ENCODE measurements around the gene CA10. TPM values are rescaled to one million over a fixed set of nuclear protein-coding genes. Genes with fewer than 3 reads are reported as not detected.

Gene CA10
- polyA plus RNA-seq, 6 donors from 2014 or later, result not detected

GRCh38 chr17:51685287-51685909 lies 473.1 kb downstream of the CA10 start:
- H3K4me1 Mint-ChIP-seq, result no peaks in the 10 kb centered on the region
- DNase-seq (no peak), ATAC-seq (ENCODE audit: low read depth in 2 of 2) (no peak)
- no peak overlapping the region for H3K27ac Mint-ChIP-seq
- peaks cover 0 to 8% (median 4%) of the 10 kb centered on the region in 3 donors for H3K27me3 Mint-ChIP-seq
- H3K9me3 Mint-ChIP-seq, result peaks cover 0 to 7% (median 3%) of the 10 kb centered on the region in 7 donors
- no peak overlapping the region for H3K4me3 Mint-ChIP-seq
- H3K36me3 Mint-ChIP-seq, result no peaks in the 10 kb centered on the region

DNA sequence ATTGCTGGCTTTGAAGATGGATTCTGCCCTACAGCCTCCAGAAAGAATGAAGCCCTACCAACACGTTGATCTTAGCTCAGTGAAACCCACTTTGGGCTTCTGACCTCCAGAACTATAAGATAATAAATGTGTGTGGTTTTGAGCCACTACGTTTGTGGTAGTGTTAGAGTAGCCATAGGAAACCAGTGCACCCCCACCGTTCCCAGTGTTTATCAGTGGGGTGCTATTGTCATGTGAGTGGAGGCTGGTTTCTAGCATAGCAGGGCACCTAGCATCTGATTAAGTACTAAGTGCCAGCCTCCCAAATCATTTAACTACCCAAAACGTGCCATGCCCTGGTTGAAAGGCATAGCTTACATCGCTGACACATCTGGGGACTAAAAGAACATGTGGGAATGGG lies 474.3 kb downstream of the CA10 start:
- Mint-ChIP-seq H3K27ac (no peak overlapping the region), H3K27me3 (peaks cover 0 to 8% (median 4%) of the 10 kb centered on the region in 3 donors), H3K4me1 (no peaks in the 10 kb centered on the region), H3K36me3 (no peaks in the 10 kb centered on the region), H3K4me3 (no peak overlapping the region), H3K9me3 (peaks cover 0 to 9% (median 0%) of the 10 kb centered on the region in 7 donors)
- no peak for ATAC-seq (ENCODE audit: low read depth in 2 of 2)
- DNase-seq, result no peak

GRCh38 chr17:51683291-51683690 lies 475.2 kb downstream of the CA10 start:
- peaks cover 0 to 8% (median 4%) of the 10 kb centered on the region in 3 donors for H3K27me3 Mint-ChIP-seq
- no peak overlapping the region for H3K4me3 Mint-ChIP-seq
- ATAC-seq (ENCODE audit: low read depth in 2 of 2) (no peak), DNase-seq (no peak)
- no peaks in the 10 kb centered on the region for H3K4me1 Mint-ChIP-seq
- H3K27ac Mint-ChIP-seq, result no peak overlapping the region
- H3K9me3 Mint-ChIP-seq, result peaks cover 0 to 9% (median 0%) of the 10 kb centered on the region in 7 donors
- no peaks in the 10 kb centered on the region for H3K36me3 Mint-ChIP-seq

GRCh38 chr17:51682115-51682514 lies 476.4 kb downstream of the CA10 start:
- no peaks in the 10 kb centered on the region for H3K4me1 Mint-ChIP-seq
- peaks cover 0 to 9% (median 4%) of the 10 kb centered on the region in 7 donors for H3K9me3 Mint-ChIP-seq
- no peak for ATAC-seq (ENCODE audit: low read depth in 2 of 2)
- no peak for DNase-seq
- peaks cover 0 to 8% (median 4%) of the 10 kb centered on the region in 3 donors for H3K27me3 Mint-ChIP-seq
- no peak overlapping the region for H3K27ac Mint-ChIP-seq
- no peak overlapping the region for H3K4me3 Mint-ChIP-seq
- no peaks in the 10 kb centered on the region for H3K36me3 Mint-ChIP-seq

- Mint-ChIP-seq H3K9me3 (peaks cover 2 to 12% (median 4%) of the 10 kb centered on the region in 7 donors), H3K27ac (no peak overlapping the region), H3K4me1 (no peaks in the 10 kb centered on the region), H3K36me3 (no peaks in the 10 kb centered on the region), H3K4me3 (no peak overlapping the region), H3K27me3 (peaks cover 4 to 14% (median 10%) of the 10 kb centered on the region in 3 donors)
- DNase-seq, result no peak
- ATAC-seq (ENCODE audit: low read depth in 2 of 2), result no peak
Observed at GRCh38 chr17:51677875-51678274, 480.6 kb downstream of the CA10 start.

DNA sequence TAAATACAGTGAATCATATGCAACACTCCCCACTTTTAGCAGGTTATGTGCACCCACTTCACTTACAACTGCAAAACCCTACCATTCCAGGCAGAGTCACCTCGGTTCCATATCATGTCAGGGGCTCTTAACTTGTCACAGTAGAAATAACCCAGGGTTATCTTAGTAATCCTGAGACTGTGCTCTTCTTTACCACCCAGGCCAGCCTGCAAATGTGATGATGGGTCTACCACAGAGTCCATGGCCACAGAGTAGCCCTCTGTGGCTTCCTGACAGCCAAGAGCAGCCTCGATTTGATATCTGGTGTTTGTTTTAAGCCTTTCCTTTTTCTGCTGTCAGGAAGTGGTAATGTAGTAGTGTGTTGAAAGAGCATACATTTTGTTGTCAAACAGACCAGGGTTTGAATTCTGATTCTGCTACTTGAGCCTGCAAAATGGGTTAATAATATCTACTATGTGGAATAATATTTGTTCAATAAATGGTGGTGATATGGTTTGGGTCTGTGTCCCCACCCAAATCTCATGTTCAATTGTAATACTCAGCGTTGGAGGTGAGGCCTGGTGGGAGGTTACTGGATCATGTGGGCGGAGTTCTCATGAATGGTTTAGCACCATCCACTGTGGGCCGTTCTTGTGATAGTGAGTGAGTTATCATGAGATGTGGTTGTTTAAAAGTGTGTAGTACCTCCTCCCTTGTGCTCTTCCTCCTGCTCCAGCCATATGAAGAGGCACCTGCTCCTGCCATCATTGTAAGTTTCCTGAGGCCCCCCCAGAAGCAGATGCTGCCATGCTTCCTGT lies 481.6 kb downstream of the CA10 start:
- DNase-seq (no peak), ATAC-seq (ENCODE audit: low read depth in 2 of 2) (no peak)
- H3K27me3 Mint-ChIP-seq, result peaks cover 4 to 10% (median 9%) of the 10 kb centered on the region in 3 donors
- no peak overlapping the region for H3K4me3 Mint-ChIP-seq
- H3K9me3 Mint-ChIP-seq, result peaks cover 2 to 14% (median 4%) of the 10 kb centered on the region in 7 donors
- H3K36me3 Mint-ChIP-seq, result no peaks in the 10 kb centered on the region
- no peak overlapping the region for H3K27ac Mint-ChIP-seq
- no peaks in the 10 kb centered on the region for H3K4me1 Mint-ChIP-seq

DNA sequence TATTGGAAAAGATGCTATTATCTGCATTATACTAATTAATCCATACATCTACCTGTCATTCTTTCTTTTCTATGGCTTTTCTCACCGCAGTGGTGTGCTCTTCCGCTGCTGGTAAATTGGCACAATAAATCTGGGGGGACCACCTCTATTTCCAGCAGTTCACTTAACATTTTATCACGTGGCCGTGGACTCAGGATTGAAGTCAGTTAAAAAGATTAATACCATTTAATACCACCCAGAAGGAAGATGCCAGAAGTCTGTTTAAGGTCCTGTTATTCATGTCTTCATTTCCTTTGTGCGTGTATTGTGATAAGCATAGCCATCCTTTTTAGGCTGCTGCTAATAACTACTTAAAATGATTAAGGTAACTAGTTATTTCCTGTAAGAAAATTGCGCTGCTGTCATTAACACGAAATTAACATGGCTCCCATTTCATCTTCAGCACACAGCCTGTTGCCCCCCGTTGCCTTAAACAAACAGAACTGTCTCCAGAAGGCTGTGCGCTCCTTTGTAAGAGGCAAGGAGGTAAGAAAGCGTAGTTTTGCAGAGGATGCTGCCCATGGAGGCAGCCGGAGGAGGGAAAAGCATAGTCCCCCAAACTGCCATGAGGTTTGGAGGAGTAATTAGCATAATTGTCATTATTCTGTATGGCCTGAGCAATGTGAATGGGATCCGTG lies 483.8 kb downstream of the CA10 start:
- H3K36me3 Mint-ChIP-seq, result no peaks in the 10 kb centered on the region
- no peak overlapping the region for H3K4me3 Mint-ChIP-seq
- H3K9me3 Mint-ChIP-seq, result peaks cover 4 to 14% (median 6%) of the 10 kb centered on the region in 7 donors
- DNase-seq (no peak), ATAC-seq (ENCODE audit: low read depth in 2 of 2) (no peak)
- H3K27me3 Mint-ChIP-seq, result peaks cover 0 to 12% (median 10%) of the 10 kb centered on the region in 3 donors
- no peaks in the 10 kb centered on the region for H3K4me1 Mint-ChIP-seq
- no peak overlapping the region for H3K27ac Mint-ChIP-seq

- H3K27ac Mint-ChIP-seq, result no peak overlapping the region
- H3K9me3 Mint-ChIP-seq, result peaks cover 5 to 14% (median 10%) of the 10 kb centered on the region in 7 donors
- H3K27me3 Mint-ChIP-seq, result peaks cover 0 to 12% (median 10%) of the 10 kb centered on the region in 3 donors
- no peak overlapping the region for H3K4me3 Mint-ChIP-seq
- ATAC-seq (ENCODE audit: low read depth in 2 of 2) (no peak), DNase-seq (no peak)
- no peaks in the 10 kb centered on the region for H3K36me3 Mint-ChIP-seq
- H3K4me1 Mint-ChIP-seq, result no peaks in the 10 kb centered on the region
Observed at GRCh38 chr17:51673070-51673469, 485.4 kb downstream of the CA10 start.

DNA sequence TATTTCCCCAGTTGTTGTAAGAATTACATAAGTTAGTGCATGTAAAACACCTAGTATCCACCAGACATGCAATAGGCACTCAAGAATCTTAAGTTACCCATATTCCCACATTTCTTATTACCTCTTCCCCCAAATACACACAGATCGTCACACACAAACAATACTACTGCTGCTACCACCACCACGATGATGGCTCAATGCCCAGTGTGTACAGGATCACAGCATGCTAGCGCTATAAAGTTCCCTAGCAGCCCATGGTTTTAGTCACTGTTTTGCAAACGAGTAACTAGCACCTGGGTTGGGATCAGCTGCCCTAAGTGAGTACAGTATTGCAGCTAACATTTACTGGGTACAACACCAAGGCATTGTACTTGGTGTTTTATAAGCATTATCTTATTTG lies 486.4 kb downstream of the CA10 start:
- Mint-ChIP-seq H3K27ac (no peak overlapping the region), H3K27me3 (peaks cover 0 to 12% (median 10%) of the 10 kb centered on the region in 3 donors), H3K4me3 (no peak overlapping the region), H3K9me3 (peaks cover 3 to 14% (median 6%) of the 10 kb centered on the region in 7 donors), H3K4me1 (no peaks in the 10 kb centered on the region), H3K36me3 (no peaks in the 10 kb centered on the region)
- DNase-seq (no peak), ATAC-seq (ENCODE audit: low read depth in 2 of 2) (no peak)

DNA sequence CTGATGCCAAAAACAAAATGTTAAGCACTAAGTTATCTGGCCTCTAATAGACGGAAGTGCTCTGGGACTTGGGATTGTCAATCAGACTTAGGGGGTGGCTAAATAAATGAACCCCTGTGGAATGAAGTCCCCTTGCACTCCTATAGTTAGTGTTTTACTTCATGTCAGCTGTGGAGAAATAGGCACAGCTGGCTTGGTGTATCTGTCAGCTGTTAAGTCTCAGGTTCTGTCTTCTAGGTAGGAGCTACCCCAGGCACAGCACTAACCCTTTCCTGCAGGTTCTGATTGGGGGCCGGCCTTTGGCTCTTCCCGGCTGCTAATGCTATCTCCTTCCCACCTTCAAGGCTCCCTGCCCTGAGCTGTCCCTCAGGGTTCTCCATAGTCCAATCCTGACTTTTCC lies 487.6 kb downstream of the CA10 start:
- Mint-ChIP-seq H3K27ac (no peak overlapping the region), H3K4me1 (no peaks in the 10 kb centered on the region), H3K36me3 (no peaks in the 10 kb centered on the region), H3K4me3 (no peak overlapping the region), H3K9me3 (peaks cover 3 to 14% (median 6%) of the 10 kb centered on the region in 7 donors), H3K27me3 (peaks cover 0 to 12% (median 10%) of the 10 kb centered on the region in 3 donors)
- ATAC-seq (ENCODE audit: low read depth in 2 of 2) (no peak), DNase-seq (no peak)

DNA sequence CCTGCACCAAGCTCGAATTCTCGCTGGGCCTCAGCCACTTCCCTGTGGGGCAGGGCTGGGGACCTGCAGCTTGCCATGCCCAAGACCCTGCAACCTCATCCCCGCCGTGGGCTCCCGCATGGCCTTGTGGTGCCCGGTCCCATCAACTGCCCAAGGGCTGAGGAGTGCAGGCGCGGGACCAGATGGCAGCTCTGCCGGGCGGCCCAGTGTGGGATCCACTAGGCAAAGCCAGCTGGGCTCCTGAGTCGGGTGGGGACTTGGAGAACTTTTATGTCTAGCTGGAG lies 489.6 kb downstream of the CA10 start:
- no peak overlapping the region for H3K27ac Mint-ChIP-seq
- H3K4me1 Mint-ChIP-seq, result no peaks in the 10 kb centered on the region
- DNase-seq (no peak), ATAC-seq (ENCODE audit: low read depth in 2 of 2) (no peak)
- H3K9me3 Mint-ChIP-seq, result peaks cover 3 to 13% (median 6%) of the 10 kb centered on the region in 7 donors
- H3K36me3 Mint-ChIP-seq, result no peaks in the 10 kb centered on the region
- no peak overlapping the region for H3K4me3 Mint-ChIP-seq
- peaks cover 0 to 12% (median 7%) of the 10 kb centered on the region in 3 donors for H3K27me3 Mint-ChIP-seq

- Mint-ChIP-seq H3K27me3 (peaks cover 1 to 9% (median 3%) of the 10 kb centered on the region in 3 donors), H3K4me1 (no peaks in the 10 kb centered on the region), H3K27ac (no peak overlapping the region), H3K36me3 (no peaks in the 10 kb centered on the region), H3K9me3 (peaks cover 2 to 10% (median 6%) of the 10 kb centered on the region in 7 donors), H3K4me3 (no peak overlapping the region)
- DNase-seq, result no peak
- no peak for ATAC-seq (ENCODE audit: low read depth in 2 of 2)
Observed at GRCh38 chr17:51668155-51668962, 490.2 kb downstream of the CA10 start.

DNA sequence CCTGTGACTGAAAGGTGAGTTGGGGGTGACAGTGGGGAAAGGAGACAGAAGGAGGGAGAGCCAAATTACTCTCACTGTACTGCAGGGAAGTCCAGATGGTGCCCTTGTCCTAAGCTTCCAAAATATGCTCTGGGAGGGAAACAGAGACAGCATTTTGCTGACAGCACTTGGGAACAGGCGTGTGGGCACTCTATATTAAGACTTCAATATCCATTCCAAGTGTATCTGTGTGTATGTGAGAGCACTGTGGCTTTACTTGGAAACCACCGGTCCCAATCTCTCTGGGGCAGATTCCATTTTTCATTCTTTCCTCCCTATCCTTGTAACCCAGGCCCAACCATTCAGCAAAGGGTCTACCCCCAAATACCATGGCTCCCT lies 490.8 kb downstream of the CA10 start:
- Mint-ChIP-seq H3K4me3 (no peak overlapping the region), H3K27ac (no peak overlapping the region), H3K4me1 (no peaks in the 10 kb centered on the region), H3K9me3 (peaks cover 2 to 10% (median 6%) of the 10 kb centered on the region in 7 donors), H3K27me3 (peaks cover 0 to 11% (median 3%) of the 10 kb centered on the region in 3 donors), H3K36me3 (no peaks in the 10 kb centered on the region)
- DNase-seq (no peak), ATAC-seq (ENCODE audit: low read depth in 2 of 2) (no peak)

Measured in naive B cell (primary cell).